H1 (cell line): ENCODE results near the gene PPFIBP2. TPM values are rescaled to one million over a fixed set of nuclear protein-coding genes. Genes with fewer than 3 reads are reported as not detected.

Experiments used
- CTCF ChIA-PET: fragments of 300-600 bp; sonication (Branson Sonifier 250); formaldehyde crosslinking; loops from one replicate; lab custom pipeline; 2021; ENCODE audit not compliant: partially characterized antibody; lab: Charles Lee
- POLR2A ChIA-PET: fragments of 300-600 bp; sonication (Branson Sonifier 250); formaldehyde crosslinking; loops from one replicate; lab custom pipeline; 2021; ENCODE audit warnings: inconsistent platforms; ENCODE audit not compliant: partially characterized antibody; lab: Charles Lee
- DNase-seq, 2 experiments: peaks; one replicate each; pipeline versions ENCODE4 v3.0.0 to v3.0.0-alpha.2; 2010 to 2022; ENCODE audit warnings: low spot score in 2 of 2, low read depth in 1 of 2, mixed read lengths in 1 of 2
- FAIRE-seq: peaks from 2 replicates; lab custom pipeline; 2011; peaks lifted over from hg19 to GRCh38; lab: Jason Lieb, UNC
- H2AFZ ChIP-seq: 2 replicates; pipeline ENCODE4 v1.8.1; 2012; ENCODE audit warnings: low read length, inconsistent platforms
- H2AK5ac ChIP-seq: 2 replicates; pipeline ENCODE4 v1.6.1; 2013; ENCODE audit warnings: low read depth, low read length
- H2BK120ac ChIP-seq: replicated peaks from 2 replicates; pipeline ENCODE3; 2013; ENCODE audit warnings: low read depth, low read length, inconsistent platforms
- H2BK12ac ChIP-seq: 2 replicates; pipeline ENCODE4 v1.6.1; 2013; ENCODE audit warnings: low read depth, low read length
- H2BK15ac ChIP-seq: 2 replicates; pipeline ENCODE4 v1.6.1; 2013; ENCODE audit warnings: low read length
- H2BK20ac ChIP-seq: 2 replicates; pipeline ENCODE4 v1.6.1; 2013; ENCODE audit warnings: low read length
- H2BK5ac ChIP-seq: 2 replicates; pipeline ENCODE4 v1.6.1; 2013; ENCODE audit warnings: low read depth, low read length
- H3K14ac ChIP-seq: 2 replicates; pipeline ENCODE4 v1.6.1; 2013; ENCODE audit warnings: inconsistent platforms; ENCODE audit not compliant: insufficient read length
- H3K18ac ChIP-seq: 2 replicates; pipeline ENCODE4 v1.6.1; 2013; ENCODE audit warnings: low read length; ENCODE audit errors: extremely low read depth
- H3K23ac ChIP-seq: 2 replicates; pipeline ENCODE4 v1.6.1; 2013; ENCODE audit warnings: inconsistent platforms; ENCODE audit not compliant: insufficient read length
- H3K23me2 ChIP-seq: 2 replicates; pipeline ENCODE4 v1.6.1; 2013; ENCODE audit warnings: low read depth, low read length
- H3K27ac ChIP-seq: 2 replicates; pipeline ENCODE4 v1.6.1; 2011; ENCODE audit warnings: low read depth, low read length, inconsistent platforms
- H3K27me3 ChIP-seq, 4 experiments: replicated peaks in 1 of 4; 1 replicate in 1 of 4; 2 replicates in 3 of 4; pipeline versions ENCODE4 v1.6.1 to v1.8.1; 2011 to 2013; ENCODE audit warnings: low read length in 3 of 4, mild to moderate bottlenecking in 3 of 4, inconsistent platforms in 2 of 4, mixed read lengths in 2 of 4, moderate library complexity in 1 of 4; ENCODE audit not compliant: control insufficient read depth in 3 of 4, insufficient read depth in 3 of 4; ENCODE audit errors: extremely low read depth in 1 of 4
- H3K36me3 ChIP-seq, 4 experiments: 2 replicates each; pipeline versions ENCODE4 v1.6.1 to v1.8.1; 2011 to 2013; ENCODE audit warnings: mild to moderate bottlenecking in 4 of 4, low read length in 3 of 4, moderate library complexity in 2 of 4, control low read depth in 1 of 4, inconsistent platforms in 1 of 4; ENCODE audit not compliant: insufficient read depth in 4 of 4, control insufficient read depth in 2 of 4
- H3K4ac ChIP-seq: replicated peaks from 2 replicates; pipeline ENCODE3; 2013; ENCODE audit warnings: low read length, low read depth, mixed read lengths, inconsistent platforms; ENCODE audit not compliant: insufficient read length
- H3K4me1 ChIP-seq, 4 experiments: replicated peaks in 1 of 4; 1 replicate in 1 of 4; 2 replicates in 3 of 4; pipeline versions ENCODE4 v1.6.1 to v1.8.1; 2011 to 2013; ENCODE audit warnings: low read length in 3 of 4, inconsistent platforms in 2 of 4, mixed read lengths in 1 of 4; ENCODE audit not compliant: insufficient read depth in 4 of 4, control insufficient read depth in 3 of 4
- H3K4me2 ChIP-seq, 2 experiments: 2 replicates each; pipeline versions ENCODE4 v1.6.1 to v1.8.1; 2011 to 2013; ENCODE audit warnings: low read depth in 2 of 2, low read length in 2 of 2, control low read depth in 1 of 2, inconsistent platforms in 1 of 2, mild to moderate bottlenecking in 1 of 2; ENCODE audit not compliant: insufficient read depth in 1 of 2
- H3K4me3 ChIP-seq, 4 experiments: fragments of 200-600, 300-600 bp in 1 of 4; sonication (generic), shearing (Covaris generic), sonication (Bioruptor Twin) in 1 of 4; 2 replicates each; pipeline versions ENCODE4 v1.5.1 to v1.8.1; 2011 to 2016; ENCODE audit warnings: low read length in 4 of 4, low read depth in 3 of 4, control low read depth in 2 of 4, inconsistent platforms in 2 of 4, mild to moderate bottlenecking in 2 of 4, mixed read lengths in 1 of 4, moderate library complexity in 1 of 4; ENCODE audit not compliant: insufficient read depth in 2 of 4; ENCODE audit errors: extremely low read depth in 1 of 4
- H3K56ac ChIP-seq: replicated peaks from 2 replicates; pipeline ENCODE3; 2013; ENCODE audit warnings: low read depth, mild to moderate bottlenecking, mixed read lengths, low read length, inconsistent platforms; ENCODE audit not compliant: insufficient read length
- H3K79me1 ChIP-seq: 2 replicates; pipeline ENCODE4 v1.6.1; 2013; ENCODE audit warnings: low read depth, low read length, control low read depth
- H3K79me2 ChIP-seq, 2 experiments: 2 replicates each; pipeline versions ENCODE4 v1.6.1 to v1.8.1; 2012 to 2013; ENCODE audit warnings: low read length in 2 of 2, mild to moderate bottlenecking in 2 of 2, inconsistent platforms in 1 of 2; ENCODE audit not compliant: insufficient read depth in 2 of 2, control insufficient read depth in 1 of 2
- H3K9ac ChIP-seq, 4 experiments: replicated peaks in 1 of 4; 1 replicate in 1 of 4; 2 replicates in 3 of 4; pipeline versions ENCODE4 v1.6.1 to v1.8.1; 2011 to 2013; ENCODE audit warnings: low read depth in 3 of 4, low read length in 3 of 4, control low read depth in 2 of 4, mild to moderate bottlenecking in 2 of 4, moderate library complexity in 2 of 4, inconsistent platforms in 1 of 4; ENCODE audit errors: extremely low read depth in 1 of 4
- H3K9me3 ChIP-seq, 2 experiments: 2 replicates each; pipeline versions ENCODE4 v1.6.1 to v1.8.1; 2012 to 2013; ENCODE audit warnings: mild to moderate bottlenecking in 2 of 2, moderate library complexity in 2 of 2, control low read depth in 1 of 2, inconsistent platforms in 1 of 2, low read depth in 1 of 2, low read length in 1 of 2, mixed read lengths in 1 of 2; ENCODE audit not compliant: insufficient read depth in 2 of 2
- H4K20me1 ChIP-seq, 2 experiments: replicated peaks in 1 of 2; 2 replicates each; pipeline versions ENCODE3 to v1.8.1; 2011 to 2013; ENCODE audit warnings: inconsistent platforms in 2 of 2, low read length in 2 of 2, mild to moderate bottlenecking in 1 of 2; ENCODE audit not compliant: insufficient read depth in 2 of 2, control insufficient read depth in 1 of 2
- H4K5ac ChIP-seq: 2 replicates; pipeline ENCODE4 v1.6.1; 2013; ENCODE audit warnings: low read length, low read depth, mixed read lengths, inconsistent platforms; ENCODE audit not compliant: insufficient read length
- H4K8ac ChIP-seq: 2 replicates; pipeline ENCODE4 v1.8.0; 2013; ENCODE audit warnings: mild to moderate bottlenecking, moderate library complexity, low read length, inconsistent platforms; ENCODE audit not compliant: insufficient read depth; ENCODE audit errors: extremely low read depth
- H4K91ac ChIP-seq: replicated peaks from 2 replicates; pipeline ENCODE3; 2013; ENCODE audit warnings: low read length, mixed read lengths, inconsistent platforms; ENCODE audit not compliant: insufficient read length
- FOSL1 ChIP-seq: IDR thresholded peaks from 2 replicates; pipeline ENCODE4 v1.6.1; 2011; ENCODE audit warnings: mild to moderate bottlenecking, low read depth, low read length, moderate library complexity; ENCODE audit not compliant: insufficient read depth
- KDM1A ChIP-seq: fragments of 200-600, 300-600 bp; sonication (generic); IDR thresholded peaks from 2 replicates; pipeline ENCODE4 v1.7.1; 2016; ENCODE audit warnings: mild to moderate bottlenecking, low read length, borderline replicate concordance
- KDM4A ChIP-seq: IDR thresholded peaks from one replicate; pipeline ENCODE4 v1.7.1; 2012; ENCODE audit warnings: low read depth, mild to moderate bottlenecking, moderate library complexity, low read length, inconsistent platforms; ENCODE audit not compliant: severe bottlenecking
- SUZ12 ChIP-seq: fragments of 200-600 bp; sonication (generic); IDR thresholded peaks from 2 replicates; pipeline ENCODE4 v1.6.1; 2012; ENCODE audit warnings: mild to moderate bottlenecking, inconsistent platforms, low read length, moderate library complexity, mixed read lengths
- TBP ChIP-seq: IDR thresholded peaks from 2 replicates; pipeline ENCODE4 v1.6.1; 2011; ENCODE audit warnings: low read depth, low read length, improper control_type of control experiment
- ZNF274 ChIP-seq: IDR thresholded peaks from 2 replicates; pipeline ENCODE4 v1.7.0; 2012; ENCODE audit warnings: low read length, borderline replicate concordance; ENCODE audit errors: extremely low read depth
- WGBS, 2 experiments: shearing (Covaris generic) in 1 of 2; methylation state at CpG; one replicate each; pipeline versions ENCODE4 v1.1.6 to v1.1.7; 2013 to 2015; ENCODE audit warnings: low lambda C conversion rate in 2 of 2, mixed read lengths in 2 of 2, inconsistent platforms in 1 of 2, low coverage in 1 of 2, missing lambda C conversion rate in 1 of 2; ENCODE audit not compliant: insufficient replicate concordance in 2 of 2, insufficient coverage in 1 of 2, insufficient read length in 1 of 2; ENCODE audit errors: extremely low coverage in 1 of 2, missing lambda C conversion rate in 1 of 2; 5-methylcytosine and 5-hydroxymethylcytosine counted together
- polyA plus RNA-seq, 7 experiments: library from polyadenylated mRNA; depleted of rRNA in 3 of 7; stranded (reverse) in 5 of 7; unstranded in 2 of 7; fragments of >200 nt in 5 of 7; fragments of 200-250 nt in 2 of 7; gene quantifications; 1 replicate in 5 of 7; 2 replicates in 1 of 7; 4 replicates in 1 of 7; pipeline versions ENCODE4 v1.2.1 to v1.2.3, GENCODE V29; 2011 to 2013; ENCODE audit warnings: missing spikeins in 2 of 7, mixed read lengths in 2 of 7
- total RNA-seq: library from RNA; stranded (reverse); fragmentation: NEBNext Ultra II Directional; extraction: Animal tissue kit (Norgen Biotek cat#: 25700); gene quantifications from 2 replicates; pipeline ENCODE4 v1.2.1, GENCODE V29; 2021
- TF ChIP-seq, protein P1 (sequence below): IDR thresholded peaks from 2 replicates; pipeline ENCODE4 v1.6.1; 2011; ENCODE audit warnings: low read length, improper control_type of control experiment

PPFIBP2 gene
- total and polyA plus RNA-seq, 2 of the 8 experiments (the other 6 are each of a cell fraction or from before 2014, with no cell fraction given) = 5.5 to 9.8 TPM

DNA sequence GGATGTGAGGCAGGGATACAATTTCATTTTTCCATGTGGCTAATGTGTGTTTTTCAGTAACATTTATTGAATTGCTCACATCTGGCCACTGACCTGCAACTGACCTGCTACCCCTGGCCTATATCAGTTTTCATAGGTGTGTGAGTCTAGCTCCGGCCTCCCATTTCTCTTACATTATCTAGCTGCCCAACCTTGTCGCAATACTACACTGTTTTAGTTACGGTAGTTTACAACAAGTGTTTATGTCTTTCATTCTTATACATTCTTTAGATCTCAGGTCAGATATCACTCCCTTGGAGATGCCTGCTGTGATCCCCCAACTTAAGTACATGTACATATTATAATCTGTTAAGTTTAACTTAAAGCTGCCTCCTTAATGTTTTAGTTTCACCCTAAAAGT lies 161.8 kb downstream of the PPFIBP2 start:
- no peak for FAIRE-seq
- WGBS, 2 experiments = 90% methylated on average over 3 of the region's 3 CpGs; no CpG with 5 or more reads in 1 of the 2 experiments
- TF ChIP-seq KDM4A (no peak), SUZ12 (no peak), TBP (no peak), KDM1A (no peak), FOSL1 (no peak), ZNF274 (no peak)
- TF ChIP-seq, protein P1, sequence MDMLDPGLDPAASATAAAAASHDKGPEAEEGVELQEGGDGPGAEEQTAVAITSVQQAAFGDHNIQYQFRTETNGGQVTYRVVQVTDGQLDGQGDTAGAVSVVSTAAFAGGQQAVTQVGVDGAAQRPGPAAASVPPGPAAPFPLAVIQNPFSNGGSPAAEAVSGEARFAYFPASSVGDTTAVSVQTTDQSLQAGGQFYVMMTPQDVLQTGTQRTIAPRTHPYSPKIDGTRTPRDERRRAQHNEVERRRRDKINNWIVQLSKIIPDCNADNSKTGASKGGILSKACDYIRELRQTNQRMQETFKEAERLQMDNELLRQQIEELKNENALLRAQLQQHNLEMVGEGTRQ = no peak

More for the DNA sequence above, 161.8 kb downstream of the PPFIBP2 start:
- peaks cover 2 to 10% (median 7%) of the 10 kb centered on the region in 4 experiments; a peak in 5 of 7 replicates for H3K4me1 ChIP-seq
- H3K4me3 ChIP-seq = no peak overlapping the region
- H3K56ac ChIP-seq = no peak overlapping the region
- no peak overlapping the region for H2BK12ac ChIP-seq
- H3K9ac ChIP-seq = no peak overlapping the region
- no peak overlapping the region for H3K14ac ChIP-seq
- no peak overlapping the region for H3K23ac ChIP-seq
- no peak overlapping the region for H4K8ac ChIP-seq
- H2AFZ ChIP-seq = no peak overlapping the region
- H3K4me2 ChIP-seq = no peak overlapping the region
- H2BK20ac ChIP-seq = no peak overlapping the region
- H3K79me2 ChIP-seq = no peaks in the 10 kb centered on the region
- no peak for DNase-seq
- POLR2A ChIA-PET = interaction anchor here (1.3 kb wide), 1 partner anchor 9 kb away, joined by 6 read pairs; no protein-coding TSS in a partner anchor
- H3K27me3 ChIP-seq = no peaks in the 10 kb centered on the region
- H3K36me3 ChIP-seq = peaks cover 0 to 3% (median 0%) of the 10 kb centered on the region in 4 experiments; a peak in 1 of 8 replicates
- no peak overlapping the region for H3K4ac ChIP-seq
- H2BK120ac ChIP-seq = no peak overlapping the region
- peaks cover 16% of the 10 kb centered on the region; the same call in 1 of the 2 replicates for H3K23me2 ChIP-seq
- no peak overlapping the region for H2AK5ac ChIP-seq
- CTCF ChIA-PET = interaction anchor here (0.7 to 4.4 kb wide), 7 partner anchors 9 to 126 kb away, joined by 3 to 35 read pairs (median 8); no protein-coding TSS in a partner anchor
- H4K91ac ChIP-seq = no peak overlapping the region
- H3K79me1 ChIP-seq = peaks cover 2% of the 10 kb centered on the region; the same call in 1 of the 2 replicates
- no peaks in the 10 kb centered on the region for H4K20me1 ChIP-seq
- H3K18ac ChIP-seq = no peak overlapping the region
- H4K5ac ChIP-seq = no peak overlapping the region
- H2BK5ac ChIP-seq = no peak overlapping the region
- H2BK15ac ChIP-seq = no peak overlapping the region
- H3K27ac ChIP-seq = no peak overlapping the region
- H3K9me3 ChIP-seq = no peaks in the 10 kb centered on the region
